Measurements from ENCODE around the gene XPOT.

XPOT gene

GRCh38 chr12:64428956-64429355 lies 24.8 kb downstream of the XPOT start:
- TF ChIP-seq CTCF (IDR thresholded peaks at IDR 0.05) (no peak), ZFX (IDR thresholded peaks at IDR 0.05; ENCODE audit: borderline replicate concordance) (no peak)
- H3K27ac ChIP-seq, result peak overlapping the region; percentile 22

GRCh38 chr12:64430886-64431285 lies 26.7 kb downstream of the XPOT start:
- no peak overlapping the region for H3K27ac ChIP-seq
- TF ChIP-seq ZFX (IDR thresholded peaks at IDR 0.05; ENCODE audit: borderline replicate concordance) (no peak), CTCF (IDR thresholded peaks at IDR 0.05) (no peak)

GRCh38 chr12:64431791-64432190 lies 27.6 kb downstream of the XPOT start:
- no peak overlapping the region for H3K27ac ChIP-seq
- no peak for TF ChIP-seq CTCF (IDR thresholded peaks at IDR 0.05)
- no peak for TF ChIP-seq ZFX (IDR thresholded peaks at IDR 0.05; ENCODE audit: borderline replicate concordance)

GRCh38 chr12:64433915-64434314 lies 29.7 kb downstream of the XPOT start:
- H3K27ac ChIP-seq, result no peak overlapping the region
- TF ChIP-seq ZFX (IDR thresholded peaks at IDR 0.05; ENCODE audit: borderline replicate concordance) (no peak), CTCF (IDR thresholded peaks at IDR 0.05) (no peak)

- no peak for TF ChIP-seq CTCF (IDR thresholded peaks at IDR 0.05)
- no peak for TF ChIP-seq ZFX (IDR thresholded peaks at IDR 0.05; ENCODE audit: borderline replicate concordance)
- H3K27ac ChIP-seq, result no peak overlapping the region
Measured at GRCh38 chr12:64440100-64440499, 35.9 kb downstream of the XPOT start.

GRCh38 chr12:64445490-64445889 lies 41.3 kb downstream of the XPOT start:
- H3K27ac ChIP-seq, result no peak overlapping the region
- TF ChIP-seq CTCF (IDR thresholded peaks at IDR 0.05), result no peak
- TF ChIP-seq ZFX (IDR thresholded peaks at IDR 0.05; ENCODE audit: borderline replicate concordance), result no peak

GRCh38 chr12:64446295-64446694 lies 42.1 kb downstream of the XPOT start:
- TF ChIP-seq ZFX (IDR thresholded peaks at IDR 0.05; ENCODE audit: borderline replicate concordance) (no peak), CTCF (IDR thresholded peaks at IDR 0.05) (no peak)
- no peak overlapping the region for H3K27ac ChIP-seq
